Stimulated activated CD8-positive, alpha-beta memory T cell treated with anti-CD3 and anti-CD28 coated beads, Interleukin-2, amount 100 ng/mL, for 1 hour (primary cell): ENCODE data around the gene CDK15.

Experiments used
- DNase-seq, 2 donors: peaks; one replicate each; pipeline ENCODE4 v3.0.0-alpha.2; 2020; ENCODE audit warnings: low read depth in 2 of 2

The CDK15 gene

DNA sequence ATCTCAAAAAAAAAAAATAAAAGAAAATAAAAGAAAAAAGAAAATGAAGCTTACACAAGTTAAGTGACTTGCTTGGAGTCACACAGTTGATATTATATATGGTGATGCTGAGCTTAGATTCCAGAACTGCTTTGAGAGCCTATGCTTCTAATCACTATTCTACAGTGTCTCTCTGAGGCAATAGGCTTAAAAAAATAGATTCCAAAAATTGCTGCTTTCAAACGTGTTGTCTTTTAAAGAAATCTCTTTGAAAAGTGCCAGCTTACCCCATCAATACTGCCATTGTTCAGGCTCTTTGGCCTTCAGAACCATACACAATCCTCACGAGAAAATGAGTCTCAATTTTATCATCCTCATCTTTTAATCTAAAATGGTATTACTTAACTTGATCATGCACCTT is 102.6 kb downstream of the CDK15 start:
- no peak for DNase-seq

DNA sequence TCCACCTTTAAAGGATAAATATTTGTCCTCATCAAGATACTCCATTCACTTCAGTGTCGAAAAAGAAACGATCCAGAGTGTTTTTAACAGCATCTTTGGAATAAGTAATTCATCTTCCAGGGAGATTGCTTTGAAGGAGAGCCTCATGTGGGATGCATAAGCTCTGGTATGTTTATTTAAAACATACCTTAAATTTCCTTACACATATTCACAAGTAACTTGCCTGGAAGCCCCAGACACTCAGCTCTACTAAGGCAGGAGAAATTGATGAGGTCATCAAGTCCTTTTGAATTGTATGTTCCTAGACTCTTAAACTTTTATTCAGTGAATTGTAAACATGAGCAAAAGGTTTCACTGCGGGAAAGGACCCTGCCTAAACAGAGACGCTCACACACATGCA is 103.0 kb downstream of the CDK15 start:
- no peak for DNase-seq

DNA sequence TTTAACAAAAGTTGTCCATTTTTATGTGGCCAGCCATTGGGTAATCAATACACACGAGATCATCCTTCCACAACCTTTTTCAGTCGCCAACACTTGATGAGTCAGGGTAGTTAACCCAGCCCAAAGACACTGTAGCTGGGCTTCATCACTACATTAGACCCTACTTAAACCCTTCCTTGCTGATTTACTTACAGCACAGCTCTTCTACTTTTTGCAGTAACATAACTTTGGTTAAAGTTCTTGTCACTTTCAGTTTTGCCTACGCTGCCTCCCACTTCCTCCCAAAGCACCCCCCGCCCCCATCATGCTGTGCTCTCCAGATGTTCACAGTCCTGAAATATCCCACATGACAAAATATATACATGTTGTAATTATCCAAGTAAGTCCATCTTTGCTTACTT is 103.6 kb downstream of the CDK15 start:
- no peak for DNase-seq

DNA sequence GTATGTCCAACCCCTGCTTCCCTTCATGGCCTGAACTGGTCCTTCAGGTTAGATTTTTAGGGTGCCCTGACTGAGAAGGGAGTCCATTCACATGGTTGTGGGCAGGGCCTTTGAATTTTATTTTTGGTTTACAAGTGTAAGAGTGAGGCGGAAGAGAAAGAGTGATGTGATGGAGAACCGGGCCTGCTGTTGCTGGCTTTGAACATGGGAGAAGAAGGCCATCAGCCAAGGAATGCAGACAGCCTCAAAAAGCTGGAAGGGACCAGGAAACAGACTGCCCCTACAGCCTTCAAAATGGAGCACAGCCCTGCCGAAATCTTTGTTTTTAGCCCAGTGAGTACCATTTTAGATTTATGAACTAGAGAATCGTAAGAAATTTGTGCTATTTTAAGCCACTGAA is 105.0 kb downstream of the CDK15 start:
- no peak for DNase-seq

DNA sequence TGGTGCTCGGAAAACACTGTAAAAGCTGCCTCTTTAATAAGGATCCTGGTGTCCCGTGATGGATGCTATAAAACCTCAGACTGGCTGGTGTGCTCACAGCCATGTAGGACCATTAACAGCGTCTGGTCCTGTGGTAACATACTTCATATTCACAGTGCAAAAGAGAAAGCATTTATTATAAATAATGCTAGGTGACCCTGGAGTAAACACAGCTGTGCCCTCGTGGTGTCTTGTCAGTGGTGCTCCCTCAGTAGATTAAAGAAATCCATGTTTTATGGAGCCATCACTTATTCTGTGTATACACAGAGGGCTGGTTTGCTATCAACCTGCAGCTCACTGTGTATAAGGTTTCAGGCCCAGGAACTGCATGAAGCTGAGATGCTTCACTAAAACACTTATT is 106.9 kb downstream of the CDK15 start:
- no peak for DNase-seq

DNA sequence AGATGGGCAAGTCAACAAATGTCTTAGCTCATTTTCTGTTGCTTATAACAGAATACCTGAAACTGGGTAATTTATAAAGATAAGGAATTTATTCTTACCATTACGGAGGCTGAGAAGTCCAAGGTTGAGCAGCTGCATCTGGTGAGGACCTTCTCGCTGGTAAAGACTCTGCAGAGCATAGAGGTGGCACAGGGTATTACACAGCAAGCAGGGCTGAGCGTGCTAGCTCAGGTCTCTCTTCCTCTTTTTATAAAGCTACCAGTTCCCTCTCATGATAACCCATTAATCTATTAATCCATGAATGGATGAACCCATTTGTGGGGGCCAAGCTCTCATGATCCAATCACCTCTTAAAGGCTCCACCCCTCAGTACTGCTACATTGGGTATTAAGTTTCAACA is 109.1 kb downstream of the CDK15 start:
- DNase-seq: no peak

GRCh38 chr2:201916565-201916964 is 110.2 kb downstream of the CDK15 start:
- no peak for DNase-seq

DNA sequence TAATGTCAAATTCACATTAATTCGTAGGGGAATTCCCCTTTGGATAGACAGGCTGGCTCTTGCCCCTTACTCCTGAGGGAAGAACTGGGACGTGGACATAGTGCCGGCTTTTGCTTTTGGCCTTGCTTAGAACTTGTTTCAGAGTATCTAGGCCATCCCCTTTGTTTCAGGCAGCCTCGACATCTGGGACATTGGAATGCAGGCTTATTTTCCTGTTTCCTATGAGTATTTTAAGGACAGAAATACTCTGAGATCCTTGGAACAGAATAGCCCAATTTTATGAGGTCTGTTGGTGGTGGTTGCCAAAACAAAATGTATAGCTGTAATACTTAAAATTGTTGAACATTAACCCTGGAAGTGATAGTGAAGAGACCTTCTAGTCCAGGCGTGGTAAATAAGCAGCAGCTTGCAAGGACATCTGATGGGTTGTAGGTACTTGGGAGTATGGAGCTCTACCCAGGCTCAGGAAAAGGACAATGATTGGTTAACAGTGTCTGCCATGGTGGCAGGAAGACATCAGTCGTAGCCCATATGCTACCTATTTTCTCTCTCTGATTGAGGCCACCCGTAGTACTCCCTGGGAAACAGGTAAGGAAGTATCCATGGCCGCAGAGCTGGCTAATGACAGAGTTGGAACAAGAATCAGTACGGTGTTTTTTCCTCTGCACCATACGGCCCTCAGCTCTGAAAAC is 112.4 kb downstream of the CDK15 start:
- no peak for DNase-seq

DNA sequence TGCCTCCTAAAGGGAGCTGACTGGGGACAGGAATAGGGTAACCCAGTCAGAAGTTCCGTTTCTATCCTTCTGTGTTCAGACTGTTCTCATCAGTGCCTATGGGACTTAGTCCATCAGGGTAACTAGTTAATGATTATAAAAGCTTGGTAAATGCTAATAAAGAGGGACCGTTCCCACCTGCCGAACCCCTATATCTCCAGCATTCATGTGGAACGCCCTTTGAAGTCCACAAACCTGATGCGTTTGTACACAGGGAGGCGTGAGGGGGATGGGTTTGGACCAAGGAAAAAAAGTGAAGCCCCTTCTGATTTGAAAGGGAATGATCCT is 112.9 kb downstream of the CDK15 start:
- DNase-seq: no peak

GRCh38 chr2:201923436-201924328 is 117.3 kb downstream of the CDK15 start:
- no peak for DNase-seq

- no peak for DNase-seq
These were observed 118.1 kb downstream of the CDK15 start for GRCh38 chr2:201924453-201924852.

GRCh38 chr2:201925056-201925455 is 118.7 kb downstream of the CDK15 start:
- DNase-seq: no peak

DNA sequence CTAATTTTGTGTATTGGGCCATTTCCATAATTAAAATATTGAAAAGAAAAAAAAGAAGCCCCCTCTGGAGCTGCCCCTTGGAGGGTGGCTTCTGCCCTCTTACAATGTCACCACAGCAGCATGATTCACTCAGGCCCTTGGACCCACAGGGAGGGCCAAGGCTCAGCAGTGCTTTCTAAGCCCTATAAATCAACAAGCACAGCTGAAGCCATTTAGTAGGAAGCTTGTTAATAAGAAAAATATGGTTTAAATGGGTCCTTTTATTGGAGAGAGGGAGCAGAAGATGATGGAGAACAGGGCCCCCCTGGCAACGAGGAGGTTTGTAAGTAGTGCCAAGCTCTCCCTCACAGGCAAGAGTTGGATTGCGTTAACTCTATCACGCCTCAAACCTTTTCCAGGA is 119.7 kb downstream of the CDK15 start:
- DNase-seq: no peak

DNA sequence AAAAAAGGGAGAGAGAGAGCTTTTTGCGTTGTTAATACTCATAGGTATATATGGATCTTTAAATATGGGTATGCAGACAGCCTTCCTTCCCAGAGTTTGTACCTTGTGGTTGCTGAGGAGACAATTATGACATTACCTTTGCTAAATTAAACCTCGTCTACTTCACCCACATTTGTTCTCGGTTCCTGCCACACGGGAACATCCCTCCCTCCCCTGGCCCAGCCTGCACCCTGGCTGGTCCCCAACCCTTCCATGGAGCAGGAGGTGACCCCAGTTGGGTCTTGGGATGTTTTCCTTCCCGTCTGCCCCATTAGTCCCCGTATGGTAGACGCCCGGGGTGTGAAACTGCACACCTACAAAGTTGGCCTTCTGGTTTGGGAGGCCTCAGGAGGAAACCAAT is 122.0 kb downstream of the CDK15 start:
- DNase-seq: no peak

GRCh38 chr2:201929281-201930026 is 123.1 kb downstream of the CDK15 start:
- DNase-seq: no peak

- DNase-seq: no peak
These were observed 123.7 kb downstream of the CDK15 start for GRCh38 chr2:201930043-201930442.

- DNase-seq: no peak
These were observed 124.5 kb downstream of the CDK15 start for GRCh38 chr2:201930831-201931230.

- DNase-seq: no peak
These were observed 125.1 kb downstream of the CDK15 start for GRCh38 chr2:201931475-201931874.

DNA sequence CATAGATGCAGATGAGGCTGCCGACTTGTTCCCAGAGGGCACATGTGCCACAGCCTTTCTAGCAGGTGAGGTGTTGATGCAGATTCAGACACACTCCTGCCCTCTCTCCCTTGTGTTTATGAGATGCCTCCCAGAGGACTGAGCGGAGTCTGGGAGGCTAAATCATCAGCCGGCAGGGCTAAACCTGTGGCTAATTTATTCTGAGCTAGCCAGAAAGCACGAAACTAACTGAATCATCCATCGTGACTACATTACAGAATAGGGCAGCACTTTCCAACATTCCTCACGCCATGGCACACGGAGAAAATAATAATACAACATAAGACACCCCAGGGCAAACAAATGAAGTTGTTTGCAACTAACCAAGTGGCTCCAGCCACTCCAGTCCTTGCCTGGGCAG is 125.6 kb downstream of the CDK15 start:
- DNase-seq: no peak

GRCh38 chr2:201932511-201932910 is 126.2 kb downstream of the CDK15 start:
- no peak for DNase-seq

DNA sequence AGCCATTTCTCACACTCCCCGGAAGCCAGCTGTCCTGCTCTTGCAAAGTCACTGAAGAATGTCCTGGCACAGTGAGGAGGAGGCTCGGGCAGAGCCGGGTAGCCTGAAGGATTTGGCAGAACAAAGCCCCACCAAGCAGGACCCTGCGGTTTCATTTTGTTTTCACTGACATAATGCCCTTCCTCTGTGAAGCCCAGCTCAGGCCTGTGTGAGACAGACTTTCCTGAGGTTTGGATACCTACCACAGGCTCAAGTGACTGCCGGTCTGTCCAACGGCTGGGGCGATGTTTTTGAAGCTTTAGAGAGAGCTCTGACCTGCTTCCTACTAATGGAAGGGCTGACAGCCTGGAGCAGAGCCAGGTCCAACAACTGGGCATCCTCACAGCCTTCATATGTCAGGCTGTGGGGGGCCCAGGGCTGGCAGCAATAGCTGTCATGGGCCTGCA is 127.5 kb downstream of the CDK15 start:
- DNase-seq: no peak

DNA sequence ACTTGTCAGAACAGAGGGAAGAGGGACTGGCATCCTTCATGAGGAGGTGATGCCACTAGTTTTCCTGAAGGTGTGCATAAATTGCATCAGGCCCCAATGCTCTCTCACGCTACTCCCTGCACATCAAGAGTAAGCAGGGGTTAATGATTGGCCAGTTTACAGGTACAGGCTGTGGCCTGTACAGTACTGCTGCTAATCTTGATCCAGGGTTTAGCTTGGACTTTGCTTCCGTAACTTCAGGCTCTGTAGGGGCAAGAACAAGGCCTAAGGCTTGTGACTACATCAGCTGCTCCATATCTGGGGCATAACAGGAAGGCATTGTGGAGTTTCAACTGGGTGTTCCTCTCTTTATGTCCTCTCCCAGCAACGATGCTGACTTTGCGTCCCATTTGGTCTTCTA is 130.5 kb downstream of the CDK15 start:
- no peak for DNase-seq

DNA sequence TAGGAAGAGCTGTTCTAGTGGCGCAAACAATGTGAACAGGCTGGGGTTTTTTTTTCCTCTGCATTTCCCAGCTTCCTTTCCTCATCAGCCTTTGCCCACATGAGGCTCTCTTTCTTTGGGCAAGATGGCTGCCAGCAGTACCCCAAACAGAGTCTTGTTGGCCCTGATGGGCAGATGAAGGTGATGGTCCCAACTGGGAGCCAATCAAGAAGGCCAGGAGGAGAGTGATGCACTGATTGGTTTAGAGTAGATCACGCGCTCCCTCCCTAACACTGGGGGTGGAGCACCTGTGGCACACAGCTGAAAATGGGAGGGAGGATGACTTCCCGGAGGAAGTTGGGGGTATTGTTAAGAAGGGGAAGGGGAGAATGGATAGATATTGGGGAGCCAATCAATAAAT is 131.0 kb downstream of the CDK15 start:
- DNase-seq: no peak
